ENCODE measurements around the gene APOL1.
A peak's percentile ranks its signal among the peaks of the same experiment; 100 is the strongest.
"Not testable (repeated sequence)": the region's sequence is repeated elsewhere in the genome, so short reads cannot be mapped to it uniquely, and the experiment has no call there.

Gene APOL1, protein sequence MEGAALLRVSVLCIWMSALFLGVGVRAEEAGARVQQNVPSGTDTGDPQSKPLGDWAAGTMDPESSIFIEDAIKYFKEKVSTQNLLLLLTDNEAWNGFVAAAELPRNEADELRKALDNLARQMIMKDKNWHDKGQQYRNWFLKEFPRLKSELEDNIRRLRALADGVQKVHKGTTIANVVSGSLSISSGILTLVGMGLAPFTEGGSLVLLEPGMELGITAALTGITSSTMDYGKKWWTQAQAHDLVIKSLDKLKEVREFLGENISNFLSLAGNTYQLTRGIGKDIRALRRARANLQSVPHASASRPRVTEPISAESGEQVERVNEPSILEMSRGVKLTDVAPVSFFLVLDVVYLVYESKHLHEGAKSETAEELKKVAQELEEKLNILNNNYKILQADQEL
- total RNA-seq = 22.5 to 67.5 reads per million in 2 experiments

DNA sequence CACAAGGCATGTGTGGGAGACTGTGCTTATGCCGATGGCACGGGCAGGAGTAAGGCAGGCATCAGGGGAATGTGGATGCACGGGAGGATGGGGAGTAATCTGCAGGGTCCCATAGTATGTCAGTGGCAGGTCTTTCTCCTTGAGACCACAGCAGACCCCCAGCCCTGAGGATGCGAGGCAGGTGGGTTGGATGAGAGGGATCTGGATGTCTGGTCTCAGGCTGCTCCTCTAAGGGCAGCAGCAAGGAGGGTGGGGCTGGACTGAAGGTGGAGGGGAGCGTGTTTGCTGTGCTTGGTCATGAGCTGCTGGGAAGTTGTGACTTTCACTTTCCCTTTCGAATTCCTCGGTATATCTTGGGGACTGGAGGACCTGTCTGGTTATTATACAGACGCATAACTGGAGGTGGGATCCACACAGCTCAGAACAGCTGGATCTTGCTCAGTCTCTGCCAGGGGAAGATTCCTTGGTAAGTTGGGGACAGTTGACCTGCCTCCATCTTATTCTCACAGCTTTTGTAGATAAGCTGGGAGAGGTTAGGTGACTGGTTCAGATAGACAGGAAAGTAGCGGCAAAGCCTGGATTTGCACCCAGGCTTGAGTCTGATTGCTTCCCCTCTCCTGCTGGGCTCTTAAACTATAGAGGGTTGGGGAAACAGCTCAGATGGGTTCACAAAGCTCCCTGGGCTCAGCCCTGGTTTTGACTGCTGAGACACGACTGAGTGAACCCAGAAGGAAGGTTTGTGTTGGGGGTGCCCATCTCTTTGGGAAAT lies at the start of gene APOL1:
TSS of gene APOL1 (plus strand) at position 380 of the 769 bp plus-strand sequence. CDS start 1,823 bp downstream, outside the sequence.
- no peak for DNase-seq (ENCODE audit: low read depth)

DNA sequence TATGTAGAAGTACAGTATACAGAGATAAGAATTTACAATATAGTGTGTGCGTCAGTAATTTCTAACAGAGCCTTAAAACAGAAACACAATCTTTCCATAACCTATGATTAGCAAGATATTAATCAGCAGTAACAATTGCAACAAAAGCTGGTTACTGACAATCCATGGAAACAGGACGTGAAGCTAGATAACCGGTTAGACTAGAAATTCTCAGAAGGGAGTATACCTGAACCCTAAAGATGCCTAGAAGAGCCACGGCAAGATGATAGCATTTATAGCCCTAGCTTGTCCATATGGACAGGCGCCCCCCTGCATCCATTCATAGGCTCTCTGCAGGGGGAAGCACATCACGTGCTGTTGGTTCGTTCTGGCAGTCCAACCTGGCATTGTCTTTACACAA lies 49.5 kb upstream of the APOL1 start:
- not testable (repeated sequence) for DNase-seq (ENCODE audit: low read depth)

DNA sequence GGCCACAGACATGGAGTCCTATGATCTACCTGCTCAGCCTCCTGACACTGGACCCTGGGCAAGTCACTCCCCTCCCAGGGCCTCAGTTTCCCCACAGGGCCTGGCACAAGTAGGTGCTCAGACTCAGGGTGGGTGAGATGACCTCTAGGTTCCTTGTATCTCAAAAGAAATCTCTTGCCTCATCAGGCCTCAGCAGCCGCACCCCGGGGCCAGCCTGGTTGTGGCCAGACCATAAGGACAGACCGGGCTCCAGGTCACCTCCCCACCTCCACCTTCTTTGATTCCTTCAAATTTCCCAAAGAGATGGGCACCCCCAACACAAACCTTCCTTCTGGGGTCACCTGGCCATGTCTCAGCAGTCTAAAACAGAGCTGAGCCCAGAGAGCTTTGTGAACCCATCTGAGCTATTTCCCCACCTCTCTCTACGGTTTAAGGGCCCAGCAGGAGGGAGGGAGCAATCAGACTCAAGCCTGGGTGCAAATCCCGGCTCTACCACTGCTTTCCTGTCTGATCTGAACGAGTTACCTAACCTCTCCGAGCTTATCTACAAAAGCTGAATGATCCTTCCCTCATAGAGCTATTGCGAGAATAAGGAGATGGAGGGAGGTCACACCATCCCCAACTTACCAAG lies 48.8 kb upstream of the APOL1 start:
- DNase-seq (ENCODE audit: low read depth) = no peak

DNA sequence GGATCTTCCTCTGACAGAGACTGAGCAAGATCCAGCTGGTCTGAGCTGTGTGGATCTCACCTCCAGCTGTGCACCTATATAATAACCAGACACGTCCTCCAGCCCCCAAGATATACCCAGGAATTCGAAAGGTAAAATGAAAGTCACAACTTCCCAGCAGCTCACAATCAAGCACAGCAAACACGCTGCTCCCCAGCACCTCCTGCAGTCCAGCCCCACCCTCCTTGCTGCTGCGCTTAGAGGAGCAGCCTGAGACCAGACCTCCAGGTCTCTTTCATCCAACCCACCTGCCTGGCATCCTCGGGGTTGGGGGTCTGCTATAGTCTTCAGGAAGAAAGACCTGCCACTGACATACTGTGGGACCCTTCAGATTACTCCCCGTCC lies 48.3 kb upstream of the APOL1 start:
- no peak for DNase-seq (ENCODE audit: low read depth)

DNA sequence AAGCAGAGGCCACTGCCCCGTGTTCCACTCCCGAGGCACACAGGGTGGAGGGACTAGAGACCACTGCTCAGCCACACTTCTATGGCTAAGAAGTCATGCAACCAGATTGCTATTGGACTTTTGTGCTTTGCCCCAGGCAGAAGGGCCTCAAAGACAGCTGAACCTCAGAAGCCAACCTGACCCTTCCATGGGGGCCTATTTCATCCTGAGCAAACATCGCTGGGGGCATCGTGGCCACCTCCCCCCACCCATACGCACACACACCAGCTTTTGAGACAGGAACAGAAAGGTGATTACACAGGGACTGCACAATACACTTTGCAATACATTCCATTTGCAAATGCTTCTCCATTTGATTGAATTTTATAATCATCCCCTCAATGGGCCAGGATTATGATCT lies 47.4 kb upstream of the APOL1 start:
- not testable (repeated sequence) for DNase-seq (ENCODE audit: low read depth)

DNA sequence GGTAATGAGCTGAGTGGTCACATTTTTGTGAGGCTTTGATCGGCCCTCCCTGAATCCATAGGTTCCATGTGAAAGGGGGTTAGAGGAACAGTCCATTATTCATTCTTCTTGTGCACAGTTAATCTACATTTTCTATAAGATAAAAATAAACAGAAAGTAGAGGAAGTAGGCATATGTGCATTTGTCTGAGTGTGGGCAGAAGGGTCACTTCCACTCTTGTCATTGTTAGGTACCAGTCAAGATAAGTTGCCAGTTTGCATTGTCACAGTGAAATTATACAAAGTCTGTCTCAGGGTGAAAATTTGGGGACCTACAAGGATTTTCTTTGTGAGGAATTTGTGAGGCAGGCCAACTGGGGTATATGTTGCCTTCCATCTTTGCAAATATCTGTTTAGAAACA lies 46.7 kb upstream of the APOL1 start:
- DNase-seq (ENCODE audit: low read depth) = no peak

DNA sequence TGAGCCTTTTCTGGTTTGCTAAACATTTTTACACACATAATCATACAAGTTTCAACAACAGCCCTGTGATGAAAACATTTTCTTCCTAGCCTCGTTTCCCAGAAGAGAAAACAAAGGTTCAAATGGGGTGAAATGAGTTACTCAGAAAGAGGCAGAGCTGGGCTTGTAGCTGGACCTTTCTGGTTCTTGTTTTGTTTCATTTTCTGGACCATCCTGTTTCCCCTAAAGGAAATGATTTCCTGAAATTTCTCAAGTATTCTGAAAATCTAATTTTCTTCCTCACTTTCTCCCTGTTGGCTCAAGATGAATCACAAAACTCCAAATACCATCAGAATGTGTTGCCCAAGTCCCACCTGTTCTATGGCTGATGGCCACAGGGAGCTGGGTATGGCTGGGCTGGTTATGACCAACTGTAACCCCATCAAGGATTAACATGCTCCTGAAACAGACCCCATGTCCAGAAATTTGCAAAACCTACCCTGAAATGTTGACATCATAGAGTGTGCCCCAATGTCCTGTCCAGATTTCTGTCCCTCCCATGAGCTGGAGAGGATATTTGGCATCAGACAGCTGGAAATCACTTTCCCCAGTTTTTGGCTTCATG lies 44.7 kb upstream of the APOL1 start:
- DNase-seq (ENCODE audit: low read depth) = no peak

DNA sequence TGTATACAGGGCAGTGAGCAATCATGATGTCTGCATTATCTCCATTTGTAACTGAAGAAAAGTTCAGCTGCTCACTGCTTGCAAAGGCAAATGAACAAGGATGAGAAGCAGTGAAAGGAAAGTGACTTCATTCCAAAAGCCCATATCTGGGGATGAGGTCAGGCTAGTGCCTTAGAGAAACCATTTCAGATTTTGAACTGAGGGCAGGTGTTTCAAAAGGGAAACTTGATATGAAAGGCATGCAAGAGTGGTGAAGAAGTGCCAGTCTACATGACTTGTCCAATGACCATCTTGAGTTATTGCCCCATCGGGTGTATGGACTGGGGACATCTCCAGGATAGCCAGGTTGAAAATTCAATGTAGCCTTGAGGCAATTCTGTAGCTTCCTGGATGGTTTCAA lies 44.0 kb upstream of the APOL1 start:
- no peak for DNase-seq (ENCODE audit: low read depth)

DNA sequence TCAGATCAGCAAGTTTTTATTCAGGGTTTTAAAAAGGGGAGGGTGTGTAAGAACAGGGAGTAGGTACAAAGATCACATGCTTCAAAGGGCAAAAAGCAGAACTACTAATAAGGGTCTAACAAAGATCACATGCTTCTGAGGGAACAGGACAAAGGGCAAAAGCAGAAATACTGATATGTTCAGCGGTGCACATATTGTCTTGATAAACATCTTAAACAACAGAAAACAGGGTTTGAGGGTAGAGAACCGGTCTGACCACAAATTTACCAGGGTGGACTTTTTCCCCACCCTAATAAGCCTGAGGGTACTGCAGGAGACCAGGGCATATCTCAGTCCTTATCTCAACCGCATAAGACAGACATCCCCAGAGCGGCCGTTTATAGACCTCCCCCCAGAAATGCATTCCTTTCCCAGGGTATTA lies 43.4 kb upstream of the APOL1 start:
- not testable (repeated sequence) for DNase-seq (ENCODE audit: low read depth)

DNA sequence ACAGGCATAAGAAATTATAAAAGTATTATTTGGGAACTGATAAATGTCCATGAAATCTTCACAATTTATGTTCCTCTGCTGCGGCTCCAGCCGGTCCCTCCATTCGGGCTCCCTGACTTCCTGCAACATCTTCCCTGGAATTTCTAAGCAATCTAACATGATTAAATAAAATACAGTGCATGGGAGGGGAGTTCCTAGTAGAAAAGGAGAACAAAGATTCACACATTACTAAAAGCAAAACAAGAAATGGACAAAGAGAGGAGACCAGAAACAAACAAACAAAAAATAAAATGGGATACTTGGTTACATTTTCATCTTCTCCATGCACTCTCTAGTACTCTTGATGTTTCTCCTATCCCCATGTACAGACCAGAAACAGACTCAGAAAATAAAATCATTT lies 42.7 kb upstream of the APOL1 start:
- DNase-seq (ENCODE audit: low read depth) = no peak

DNA sequence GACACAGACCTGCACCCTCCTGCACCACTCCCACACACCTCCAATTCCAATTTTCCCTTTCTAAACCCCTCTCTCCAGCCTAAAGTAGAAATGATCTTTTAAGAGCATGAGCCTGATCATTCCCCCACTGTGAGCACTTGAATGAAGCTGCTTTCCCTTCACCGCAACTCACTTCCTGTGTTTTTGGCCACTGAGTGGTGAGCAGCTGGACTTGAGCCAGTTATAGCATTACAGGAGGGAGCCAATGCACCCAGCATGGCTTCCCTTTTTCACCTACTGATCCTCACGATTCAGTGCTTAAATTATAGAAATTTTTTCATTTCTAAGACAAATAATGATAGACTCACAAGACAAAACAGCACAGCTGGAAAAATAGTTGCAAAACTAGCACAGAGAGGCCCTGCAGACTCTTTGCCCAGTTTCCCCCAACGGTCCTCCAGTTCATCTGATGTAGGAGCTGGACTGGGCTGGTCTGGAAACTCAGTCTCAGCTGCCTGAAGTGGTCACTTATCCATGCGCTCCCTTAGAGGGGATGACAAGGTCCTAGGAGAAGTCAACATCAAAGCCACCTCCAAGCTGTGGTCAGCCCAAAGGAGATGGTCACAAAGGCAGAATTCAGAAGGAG lies 41.6 kb upstream of the APOL1 start:
- no peak for DNase-seq (ENCODE audit: low read depth)

DNA sequence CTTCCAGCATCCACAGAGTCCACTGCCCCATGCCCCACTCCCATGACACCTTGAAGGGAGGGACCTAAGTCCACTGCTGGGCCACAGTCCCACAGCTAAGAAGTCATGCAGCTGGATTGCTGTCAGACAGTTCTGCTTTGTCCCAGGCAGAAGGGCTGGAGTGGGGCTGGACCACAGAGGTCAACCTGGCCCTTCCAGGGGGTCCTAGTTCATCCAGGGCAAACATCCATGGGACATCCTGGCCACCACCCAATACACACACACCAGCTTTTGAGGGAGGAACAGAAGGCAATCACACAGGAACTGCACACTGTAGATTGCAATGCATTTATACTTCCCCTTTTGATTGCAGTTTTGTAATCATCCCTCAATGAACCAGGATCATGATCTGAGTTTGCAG lies 40.0 kb upstream of the APOL1 start:
- DNase-seq (ENCODE audit: low read depth) = no peak

DNA sequence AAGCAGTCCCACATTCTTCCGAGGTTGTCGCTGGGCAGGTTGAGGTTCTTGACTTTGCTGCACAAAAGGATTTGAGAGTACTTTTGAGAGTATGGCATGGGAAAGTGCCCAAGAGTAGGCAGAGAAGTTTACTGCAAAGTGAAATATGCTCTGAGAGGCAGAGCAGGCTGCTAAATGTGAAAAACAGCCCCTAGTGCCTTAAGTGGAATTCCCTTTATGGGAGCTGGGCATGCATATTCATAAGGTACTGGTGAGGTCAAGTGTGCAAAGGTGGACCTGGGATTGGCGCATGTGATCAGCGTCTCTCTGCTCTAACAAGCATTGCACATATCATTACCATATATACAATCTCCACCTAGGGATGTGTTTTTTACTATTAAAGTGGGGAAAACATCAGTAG lies 39.3 kb upstream of the APOL1 start:
- no peak for DNase-seq (ENCODE audit: low read depth)

DNA sequence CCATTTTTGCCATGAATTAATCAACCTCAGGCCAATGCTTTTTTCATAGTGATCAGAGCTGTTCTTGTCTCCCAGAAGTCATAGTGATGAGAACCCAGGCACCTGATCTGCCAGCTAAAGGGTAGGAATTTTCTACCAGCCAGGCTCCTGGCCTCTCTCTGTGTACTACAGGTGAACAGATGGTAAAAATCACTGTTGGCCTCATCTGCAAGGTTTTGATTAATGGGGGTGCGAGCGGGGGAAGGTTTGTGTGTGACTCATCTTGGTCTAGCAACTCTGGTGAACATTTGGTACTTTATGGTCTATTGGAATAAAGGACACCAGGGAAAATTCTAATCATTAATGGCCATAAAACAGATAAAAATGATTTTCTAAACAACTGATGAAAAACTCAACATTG lies 37.0 kb upstream of the APOL1 start:
- DNase-seq (ENCODE audit: low read depth) = no peak

DNA sequence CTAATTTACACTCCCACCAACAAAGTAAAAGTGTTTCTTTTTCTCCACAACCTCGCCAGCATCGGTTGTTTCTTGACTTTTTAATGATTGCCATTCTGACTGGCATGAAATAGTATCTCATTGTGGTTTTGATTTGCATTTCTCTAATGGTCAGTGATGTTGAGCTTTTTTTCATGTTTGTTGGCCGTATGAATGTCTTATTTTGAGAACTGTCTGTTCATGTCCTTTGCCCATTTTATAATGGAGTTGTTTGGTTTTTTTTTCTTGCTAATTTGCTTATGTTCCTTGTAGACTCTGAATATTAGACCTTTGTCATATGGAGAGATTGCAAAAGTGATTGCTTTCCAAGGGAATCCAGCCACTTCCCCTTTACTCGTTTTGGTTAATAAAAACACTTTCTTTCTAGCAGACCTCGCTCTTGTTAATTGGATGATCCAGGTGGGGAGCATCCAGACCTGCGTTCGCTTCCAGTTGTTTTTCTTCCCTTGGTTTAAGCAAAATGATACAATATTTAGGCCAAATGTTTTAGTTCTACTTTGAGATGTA lies 34.2 kb upstream of the APOL1 start:
- DNase-seq (ENCODE audit: low read depth) = no peak

DNA sequence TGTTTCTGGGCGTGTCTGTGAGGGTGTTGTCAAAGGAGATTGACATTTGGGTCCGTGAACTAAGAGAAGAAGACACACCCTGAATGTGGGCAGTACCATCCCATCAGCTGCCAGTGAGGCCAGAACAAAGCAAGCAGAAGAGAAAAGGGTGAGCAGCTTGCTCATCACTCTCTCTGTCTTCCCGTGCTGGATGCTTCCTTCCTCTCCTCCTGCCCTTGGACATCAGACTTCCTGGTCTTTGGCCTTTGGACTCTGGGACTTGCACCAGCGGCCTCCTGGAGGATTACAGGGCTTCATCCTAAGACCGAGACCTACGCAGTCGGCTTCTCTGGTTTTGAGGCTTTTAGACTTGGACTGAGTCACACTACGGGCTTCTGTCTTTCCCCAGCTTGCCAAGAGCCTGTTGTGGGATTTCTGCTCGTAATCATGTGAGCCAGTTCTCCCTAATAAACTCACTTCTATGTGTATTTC lies 32.4 kb upstream of the APOL1 start:
- DNase-seq (ENCODE audit: low read depth) = no peak

DNA sequence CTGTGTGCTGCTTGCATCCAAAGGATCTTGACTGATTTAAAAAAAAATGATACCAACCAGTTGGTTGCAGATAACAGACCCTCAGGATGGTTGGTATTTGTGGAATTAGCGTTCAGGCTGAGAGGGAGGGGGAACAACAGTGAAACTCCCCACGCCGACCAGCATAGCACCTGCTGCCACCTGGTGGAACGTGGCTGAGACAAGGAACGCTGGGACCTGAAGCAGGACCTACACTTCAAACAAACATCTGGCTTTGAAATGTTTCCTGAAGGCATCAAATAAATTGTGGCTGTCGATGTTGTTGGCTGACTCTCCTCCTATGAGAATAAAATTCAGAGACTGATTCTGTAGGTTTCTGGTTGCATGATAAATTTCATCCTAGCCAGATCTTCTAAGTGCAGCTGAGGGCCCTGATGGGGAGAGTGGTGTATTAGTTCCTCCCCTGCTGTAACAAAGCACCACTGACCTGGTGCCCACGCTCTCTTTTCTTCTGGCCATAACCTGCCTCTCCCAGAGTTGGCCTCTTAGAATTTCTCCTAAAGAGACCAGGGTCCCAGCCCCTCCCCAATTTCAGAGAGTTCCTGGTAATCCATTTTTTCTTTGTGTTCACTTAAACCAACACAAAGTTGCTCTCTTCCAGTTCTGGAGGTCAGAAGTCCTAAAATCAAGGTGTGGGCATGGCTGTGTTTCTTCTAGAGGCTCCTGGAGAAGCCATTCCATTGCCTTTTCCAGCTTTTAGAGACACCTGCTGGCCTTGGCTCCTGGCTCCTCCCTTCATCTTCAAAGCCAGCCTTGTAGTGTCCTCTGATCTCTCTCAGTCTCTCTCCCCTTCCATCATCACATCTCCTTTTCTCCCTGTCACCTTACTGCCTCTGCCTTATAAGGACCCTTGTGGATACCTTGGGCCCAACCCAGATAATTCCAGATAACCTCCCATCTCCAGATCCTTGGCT lies 30.9 kb upstream of the APOL1 start:
- peak; percentile 31 for DNase-seq (ENCODE audit: low read depth)

DNA sequence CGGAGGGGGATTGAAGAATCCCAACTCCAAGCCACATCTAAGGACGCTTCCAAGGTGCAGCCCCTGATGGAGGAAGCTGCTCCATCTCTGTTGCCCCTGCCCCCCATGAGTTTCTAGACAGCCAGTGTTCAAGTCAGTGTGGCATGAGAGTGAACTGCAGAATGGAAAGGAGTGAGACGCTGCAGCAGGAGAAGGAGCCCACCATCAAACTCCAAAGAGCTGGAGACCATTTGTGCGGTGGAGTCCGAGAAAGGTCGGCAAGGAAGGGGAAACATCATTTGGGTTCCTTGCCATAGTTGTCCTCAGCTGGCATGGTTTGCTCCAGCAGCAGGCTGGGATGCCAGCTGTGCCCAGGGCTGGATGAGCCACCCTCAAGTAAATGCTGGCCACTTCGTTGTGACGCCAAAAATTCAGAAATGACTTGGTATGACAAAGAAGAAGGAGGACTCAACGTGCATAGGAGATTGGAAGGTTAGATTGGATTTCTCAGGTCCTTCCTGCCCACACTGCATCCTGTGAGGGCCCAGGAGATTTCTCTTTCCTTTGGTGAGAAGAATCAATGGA lies 30.0 kb upstream of the APOL1 start:
- DNase-seq (ENCODE audit: low read depth) = no peak

DNA sequence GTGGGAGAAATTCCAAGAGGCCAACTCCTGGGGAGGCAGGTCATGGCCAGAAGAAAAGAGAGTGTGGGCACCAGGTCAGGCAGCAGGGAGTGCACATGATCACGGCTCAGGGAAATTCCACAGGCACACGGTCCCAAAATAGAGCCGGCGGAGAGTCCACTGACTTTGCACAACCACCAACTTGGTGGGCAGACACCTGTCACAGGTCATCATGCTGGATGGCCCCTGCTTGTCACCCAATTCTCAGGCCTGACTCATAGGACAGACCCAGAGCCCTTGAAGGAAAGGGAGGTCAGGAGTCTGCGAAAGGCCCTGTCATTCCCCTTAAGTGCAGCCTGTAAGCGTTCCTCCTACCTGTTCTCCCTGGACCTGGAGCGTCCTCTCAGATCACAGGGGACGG lies 29.4 kb upstream of the APOL1 start:
- no peak for DNase-seq (ENCODE audit: low read depth)

DNA sequence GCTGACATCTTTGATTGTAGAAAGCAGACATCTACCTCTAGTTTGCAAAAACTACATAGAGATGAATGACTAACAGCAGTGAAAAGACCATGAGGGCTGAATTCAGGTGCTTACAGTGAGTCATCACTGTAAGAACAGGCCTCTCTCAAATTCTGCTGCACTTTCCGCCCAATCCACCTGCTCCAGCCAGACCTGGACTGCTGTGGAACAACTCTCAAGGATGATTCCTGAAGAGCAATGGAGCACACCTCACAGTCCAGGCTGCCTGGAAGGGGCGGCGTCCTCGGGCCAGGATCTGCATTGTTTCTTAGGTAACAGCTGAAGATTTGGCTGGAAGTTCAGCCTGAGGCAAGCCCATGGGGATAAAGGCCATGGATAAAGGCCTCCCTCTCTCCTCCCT lies 28.7 kb upstream of the APOL1 start:
- DNase-seq (ENCODE audit: low read depth) = no peak
